A673 (cell line): Measurements from ENCODE around the gene SLC38A8. TPM values are rescaled to one million over a fixed set of nuclear protein-coding genes. Genes with fewer than 3 reads are reported as not detected.

Experiments
- BruUV-seq: library from RNA; stranded (reverse); fragments of 400-500 nt; replicated peaks from 2 replicates; lab custom pipeline; 2021; lab: Mats Ljungman, UMichigan
- CTCF ChIA-PET: fragments of 300-600 bp; sonication (Branson Sonifier 250); formaldehyde crosslinking; loops from one replicate; lab custom pipeline; 2022; ENCODE audit warnings: antibody characterized with exemption; lab: Charles Lee
- POLR2A ChIA-PET: fragments of 300-600 bp; sonication (Branson Sonifier 250); formaldehyde crosslinking; loops from one replicate; lab custom pipeline; 2022; ENCODE audit warnings: antibody characterized with exemption; ENCODE audit not compliant: low non-redundant PET; lab: Charles Lee
- DNase-seq: peaks from one replicate; pipeline ENCODE4 v3.0.0-alpha.2; 2015; ENCODE audit warnings: low spot score
- H3K27ac ChIP-seq: fragments of 200-600 bp; sonication (generic); 2 replicates; pipeline ENCODE4 v1.5.1; 2016; ENCODE audit warnings: mixed run types, low read depth, mild to moderate bottlenecking, mixed read lengths, antibody characterized with exemption, low read length; ENCODE audit not compliant: poor library complexity, severe bottlenecking
- H3K27me3 ChIP-seq: fragments of 200-600 bp; sonication (generic); replicated peaks from 2 replicates; pipeline ENCODE4 v1.6.1; 2017; ENCODE audit warnings: mixed run types, low read depth, mild to moderate bottlenecking, mixed read lengths, antibody characterized with exemption, low read length; ENCODE audit not compliant: insufficient read depth, poor library complexity
- H3K36me3 ChIP-seq: fragments of 200-600 bp; sonication (generic); 2 replicates; pipeline ENCODE4 v1.6.1; 2016; ENCODE audit warnings: mixed run types, mild to moderate bottlenecking, mixed read lengths, antibody characterized with exemption, low read length; ENCODE audit not compliant: insufficient read depth, poor library complexity, severe bottlenecking
- H3K4me1 ChIP-seq: fragments of 200-600 bp; sonication (generic); 2 replicates; pipeline ENCODE4 v1.6.1; 2017; ENCODE audit warnings: mixed run types, mild to moderate bottlenecking, mixed read lengths, antibody characterized with exemption, low read length; ENCODE audit not compliant: insufficient read depth, poor library complexity, severe bottlenecking
- H3K4me3 ChIP-seq: fragments of 200-600 bp; sonication (generic); 2 replicates; pipeline ENCODE4 v1.5.1; 2016; ENCODE audit warnings: low read depth, mixed run types, mild to moderate bottlenecking, mixed read lengths, low read length; ENCODE audit not compliant: poor library complexity, severe bottlenecking
- H3K9me3 ChIP-seq: fragments of 200-600 bp; sonication (generic); 2 replicates; pipeline ENCODE4 v1.6.1; 2016; ENCODE audit warnings: mixed run types, low read depth, mild to moderate bottlenecking, mixed read lengths, antibody characterized with exemption, low read length; ENCODE audit not compliant: poor library complexity, severe bottlenecking
- CTCF ChIP-seq: fragments of 300-800, 200-600 bp; sonication (generic); conservative IDR thresholded peaks from 2 replicates; pipeline ENCODE4 v1.5.1; 2017; ENCODE audit warnings: low read depth, mild to moderate bottlenecking, antibody characterized with exemption, low read length, moderate library complexity, mixed read lengths
- EZH2 ChIP-seq: fragments of 200-600 bp; sonication (generic); IDR thresholded peaks from 2 replicates; pipeline ENCODE4 v1.6.1; 2017; ENCODE audit warnings: borderline replicate concordance, low read depth, mild to moderate bottlenecking, mixed read lengths, antibody characterized with exemption, low read length; ENCODE audit not compliant: poor library complexity, severe bottlenecking
- intact Hi-C: fragments of 100-400 bp; cut with micrococcal nuclease; formaldehyde crosslinking; loops from one replicate; pipeline ENCODE4 v1.10.0; 2022; ENCODE audit not compliant: unreplicated experiment
- total RNA-seq: library from RNA; stranded (reverse); gene quantifications from 2 replicates; pipeline ENCODE4 v1.2.3, GENCODE V29; 2021

The SLC38A8 gene
- total RNA-seq, 1 experiment from 2014 or later, result not detected

DNA sequence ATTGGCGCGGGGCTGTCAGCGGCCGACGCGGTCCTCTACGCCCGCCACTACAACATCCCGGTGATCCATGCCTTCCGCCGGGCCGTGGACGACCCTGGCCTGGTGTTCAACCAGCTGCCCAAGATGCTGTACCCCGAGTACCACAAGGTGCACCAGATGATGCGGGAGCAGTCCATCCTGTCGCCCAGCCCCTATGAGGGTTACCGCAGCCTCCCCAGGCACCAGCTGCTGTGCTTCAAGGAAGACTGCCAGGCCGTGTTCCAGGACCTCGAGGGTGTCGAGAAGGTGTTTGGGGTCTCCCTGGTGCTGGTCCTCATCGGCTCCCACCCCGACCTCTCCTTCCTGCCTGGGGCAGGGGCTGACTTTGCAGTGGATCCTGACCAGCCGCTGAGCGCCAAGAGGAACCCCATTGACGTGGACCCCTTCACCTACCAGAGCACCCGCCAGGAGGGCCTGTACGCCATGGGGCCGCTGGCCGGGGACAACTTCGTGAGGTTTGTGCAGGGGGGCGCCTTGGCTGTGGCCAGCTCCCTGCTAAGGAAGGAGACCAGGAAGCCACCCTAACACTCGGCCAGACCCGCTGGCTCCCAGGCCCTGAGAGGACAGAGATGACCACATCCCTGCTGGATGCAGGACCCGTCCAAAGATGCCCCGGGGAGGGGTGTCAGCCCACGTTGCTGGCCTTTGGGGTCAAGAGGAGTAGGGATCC, 77.0 kb downstream of the SLC38A8 start:
- H3K4me3 ChIP-seq, result no peak overlapping the region
- H3K4me1 ChIP-seq, result no peaks in the 10 kb centered on the region
- ChIA-PET POLR2A (no interaction called here), CTCF (no interaction called here)
- H3K27ac ChIP-seq, result no peak overlapping the region
- no peak for DNase-seq
- intact Hi-C loops, result no loop called here
- no peaks in the 10 kb centered on the region for H3K9me3 ChIP-seq
- H3K27me3 ChIP-seq, result peaks cover 7% of the 10 kb centered on the region
- no TSS peak for BruUV-seq
- TF ChIP-seq EZH2 (no peak), CTCF (no peak)
- no peaks in the 10 kb centered on the region for H3K36me3 ChIP-seq

DNA sequence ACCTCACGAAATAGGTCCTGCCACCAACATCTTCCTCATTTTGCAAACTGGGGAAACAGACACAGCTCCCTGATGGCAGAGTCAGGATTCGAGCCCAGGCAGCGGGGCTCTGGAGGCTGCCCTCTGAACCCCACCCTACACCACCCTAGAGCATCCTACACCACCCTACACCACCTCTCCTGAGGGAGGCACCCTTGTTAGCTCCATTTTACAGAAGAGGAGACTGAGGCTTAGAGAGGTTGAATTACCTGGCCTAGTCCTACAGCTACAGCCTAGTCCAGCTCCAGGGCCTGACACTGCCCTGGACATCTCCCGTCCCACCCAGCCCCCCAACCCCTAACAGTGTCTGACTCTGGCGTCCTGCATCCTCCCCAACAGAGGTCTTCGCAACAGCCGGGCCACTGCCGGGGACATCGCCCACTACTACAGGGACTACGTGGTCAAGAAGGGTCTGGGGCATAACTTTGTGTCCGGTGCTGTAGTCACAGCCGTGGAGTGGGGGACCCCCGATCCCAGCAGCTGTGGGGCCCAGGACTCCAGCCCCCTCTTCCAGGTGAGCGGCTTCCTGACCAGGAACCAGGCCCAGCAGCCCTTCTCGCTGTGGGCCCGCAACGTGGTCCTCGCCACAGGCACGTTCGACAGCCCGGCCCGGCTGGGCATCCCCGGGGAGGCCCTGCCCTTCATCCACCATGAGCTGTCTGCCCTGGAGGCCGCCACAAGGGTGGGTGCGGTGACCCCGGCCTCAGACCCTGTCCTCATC, 77.7 kb downstream of the SLC38A8 start:
- TF ChIP-seq CTCF, result no peak
- no peak for TF ChIP-seq EZH2
- Histone ChIP-seq H3K36me3 (no peaks in the 10 kb centered on the region), H3K27ac (no peak overlapping the region), H3K27me3 (peaks cover 7% of the 10 kb centered on the region), H3K4me3 (no peak overlapping the region), H3K4me1 (no peaks in the 10 kb centered on the region), H3K9me3 (no peaks in the 10 kb centered on the region)
- POLR2A ChIA-PET, result no interaction called here
- no TSS peak for BruUV-seq
- CTCF ChIA-PET, result interaction anchor here (0.6 kb wide), 1 partner anchor 11 kb away, joined by 3 read pairs; no protein-coding TSS in a partner anchor
- DNase-seq, result no peak
- intact Hi-C loops, result no loop called here

GRCh38 chr16:83963277-83964119, 79.1 kb downstream of the SLC38A8 start:
- TF ChIP-seq EZH2, result no peak
- no peak for TF ChIP-seq CTCF
- CTCF ChIA-PET, result no interaction called here
- intact Hi-C loops, result no loop called here
- BruUV-seq, result no TSS peak
- Histone ChIP-seq H3K27me3 (no peaks in the 10 kb centered on the region), H3K27ac (no peak overlapping the region), H3K36me3 (no peaks in the 10 kb centered on the region), H3K9me3 (no peaks in the 10 kb centered on the region), H3K4me1 (no peaks in the 10 kb centered on the region), H3K4me3 (no peak overlapping the region)
- POLR2A ChIA-PET, result no interaction called here
- DNase-seq, result no peak
